ENCODE results near the gene GARIN5A.

GARIN5A gene

GRCh38 chr19:50489461-50490011 is 12.9 kb upstream of the GARIN5A start:
- TF ChIP-seq, protein P1, sequence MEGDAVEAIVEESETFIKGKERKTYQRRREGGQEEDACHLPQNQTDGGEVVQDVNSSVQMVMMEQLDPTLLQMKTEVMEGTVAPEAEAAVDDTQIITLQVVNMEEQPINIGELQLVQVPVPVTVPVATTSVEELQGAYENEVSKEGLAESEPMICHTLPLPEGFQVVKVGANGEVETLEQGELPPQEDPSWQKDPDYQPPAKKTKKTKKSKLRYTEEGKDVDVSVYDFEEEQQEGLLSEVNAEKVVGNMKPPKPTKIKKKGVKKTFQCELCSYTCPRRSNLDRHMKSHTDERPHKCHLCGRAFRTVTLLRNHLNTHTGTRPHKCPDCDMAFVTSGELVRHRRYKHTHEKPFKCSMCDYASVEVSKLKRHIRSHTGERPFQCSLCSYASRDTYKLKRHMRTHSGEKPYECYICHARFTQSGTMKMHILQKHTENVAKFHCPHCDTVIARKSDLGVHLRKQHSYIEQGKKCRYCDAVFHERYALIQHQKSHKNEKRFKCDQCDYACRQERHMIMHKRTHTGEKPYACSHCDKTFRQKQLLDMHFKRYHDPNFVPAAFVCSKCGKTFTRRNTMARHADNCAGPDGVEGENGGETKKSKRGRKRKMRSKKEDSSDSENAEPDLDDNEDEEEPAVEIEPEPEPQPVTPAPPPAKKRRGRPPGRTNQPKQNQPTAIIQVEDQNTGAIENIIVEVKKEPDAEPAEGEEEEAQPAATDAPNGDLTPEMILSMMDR (IDR thresholded peaks at IDR 0.05; ENCODE audit: low read depth, low read length, missing control alignments) = no peak
- DNase-seq (ENCODE audit: low read depth) = no peak
- H3K4me3 ChIP-seq (ENCODE audit: low read depth, low read length) = no peak overlapping the region
- in situ Hi-C loops (cut with HindIII; ENCODE audit: low sequenced_read_pairs) = no loop called here

DNA sequence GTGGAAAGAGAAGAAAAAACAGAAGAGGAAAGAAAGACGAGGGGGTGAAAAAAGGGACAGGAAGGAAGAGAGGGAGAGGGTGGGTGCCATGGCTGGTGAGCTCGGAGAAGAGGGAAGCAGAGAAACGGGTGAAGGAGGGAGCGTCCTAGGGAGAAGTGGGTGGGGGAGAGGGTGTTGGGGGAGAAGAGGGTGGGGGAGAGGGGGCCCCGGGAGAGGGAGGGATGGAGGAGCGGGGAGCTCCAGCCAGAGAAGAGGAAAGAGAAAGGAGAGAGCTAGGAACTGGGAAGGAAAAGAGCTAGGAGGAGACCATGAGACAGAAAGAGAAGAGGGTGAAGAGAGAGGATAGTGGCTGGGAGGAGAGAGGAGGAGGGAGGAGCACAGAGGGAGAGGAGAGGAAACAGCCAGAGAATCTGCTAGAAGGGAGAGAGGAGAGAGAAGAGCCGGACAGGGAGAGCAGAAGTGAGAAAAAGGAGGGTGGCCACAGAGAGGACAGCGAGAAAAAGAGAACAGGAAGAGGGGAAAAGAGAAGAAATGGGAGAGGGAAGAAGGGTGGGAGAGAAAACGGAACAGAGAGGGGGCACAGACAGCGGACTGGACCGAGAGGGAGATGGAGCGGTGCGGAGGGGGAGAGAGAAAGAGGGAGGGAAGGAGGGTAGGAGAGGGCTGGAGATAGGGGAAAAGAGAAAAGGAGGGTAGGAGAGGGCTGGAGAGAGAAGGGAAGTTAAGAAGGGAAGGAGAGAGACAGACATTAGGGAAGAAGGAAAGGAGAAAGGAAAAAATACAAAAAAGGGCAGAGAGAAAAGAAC is 11.9 kb upstream of the GARIN5A start:
- TF ChIP-seq, protein P1 (IDR thresholded peaks at IDR 0.05; ENCODE audit: low read depth, low read length, missing control alignments) = no peak
- in situ Hi-C loops (cut with HindIII; ENCODE audit: low sequenced_read_pairs) = no loop called here
- no peak for DNase-seq (ENCODE audit: low read depth)

GRCh38 chr19:50486823-50487515 is 10.3 kb upstream of the GARIN5A start:
- TF ChIP-seq, protein P1 (IDR thresholded peaks at IDR 0.05; ENCODE audit: low read depth, low read length, missing control alignments) = peak; percentile 50
- H3K4me3 ChIP-seq (ENCODE audit: low read depth, low read length) = no peak overlapping the region
- DNase-seq (ENCODE audit: low read depth) = no peak
- in situ Hi-C loops (cut with HindIII; ENCODE audit: low sequenced_read_pairs) = no loop called here

More for the DNA sequence above, 11.9 kb upstream of the GARIN5A start:
- no peak overlapping the region for H3K4me3 ChIP-seq (ENCODE audit: low read depth, low read length)

GRCh38 chr19:50485284-50485955 is 8.8 kb upstream of the GARIN5A start:
- TF ChIP-seq, protein P1 (IDR thresholded peaks at IDR 0.05; ENCODE audit: low read depth, low read length, missing control alignments) = no peak
- no peak for DNase-seq (ENCODE audit: low read depth)
- H3K4me3 ChIP-seq (ENCODE audit: low read depth, low read length) = no peak overlapping the region
- in situ Hi-C loops (cut with HindIII; ENCODE audit: low sequenced_read_pairs) = no loop called here

DNA sequence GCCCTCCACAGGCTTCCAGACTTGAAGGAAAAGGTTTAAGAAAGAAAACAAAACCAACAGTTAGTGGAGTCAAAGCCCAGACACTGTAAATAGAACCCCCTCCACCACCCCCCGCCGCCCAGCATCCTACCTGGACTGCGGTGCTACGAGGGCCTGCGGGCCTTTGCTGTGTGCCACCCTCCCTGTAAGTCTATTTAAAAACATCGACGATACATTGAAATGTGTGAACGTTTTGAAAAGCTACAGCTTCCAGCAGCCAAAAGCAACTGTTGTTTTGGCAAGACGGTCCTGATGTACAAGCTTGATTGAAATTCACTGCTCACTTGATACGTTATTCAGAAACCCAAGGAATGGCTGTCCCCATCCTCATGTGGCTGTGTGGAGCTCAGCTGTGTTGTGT is 6.3 kb upstream of the GARIN5A start:
- no peak for DNase-seq (ENCODE audit: low read depth)
- TF ChIP-seq, protein P1 (IDR thresholded peaks at IDR 0.05; ENCODE audit: low read depth, low read length, missing control alignments) = no peak
- in situ Hi-C loops (cut with HindIII; ENCODE audit: low sequenced_read_pairs) = no loop called here
- no peak overlapping the region for H3K4me3 ChIP-seq (ENCODE audit: low read depth, low read length)

DNA sequence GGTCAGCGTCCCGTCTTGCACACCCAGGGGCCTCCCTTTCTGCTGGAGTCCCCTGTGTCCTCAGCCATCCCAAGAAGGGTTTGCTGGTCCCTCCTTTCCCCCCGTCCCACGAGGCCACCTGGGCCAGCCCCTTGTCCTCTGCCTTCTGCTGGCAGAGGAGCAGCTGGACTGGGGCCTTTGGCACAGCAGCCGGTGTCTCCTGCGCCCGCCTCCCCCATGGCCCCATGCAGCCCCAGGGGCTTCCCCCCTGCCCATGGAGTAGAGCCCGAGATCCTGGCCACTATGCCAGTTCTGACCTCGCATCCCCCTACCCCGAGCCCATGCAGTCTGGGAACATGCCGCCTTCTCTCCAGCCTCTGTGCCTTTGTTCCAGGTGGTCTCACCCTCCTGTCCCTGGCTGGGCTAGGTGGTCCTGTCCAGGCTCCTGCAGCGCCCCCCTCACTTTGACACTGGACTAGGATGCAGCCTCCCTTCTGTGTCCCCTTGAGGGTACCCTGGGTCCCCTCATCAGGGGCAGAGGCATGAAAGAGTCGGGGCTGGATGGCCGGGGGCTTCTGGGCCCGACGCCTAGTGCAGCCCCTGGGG is 5.7 kb upstream of the GARIN5A start:
- no peak for DNase-seq (ENCODE audit: low read depth)
- in situ Hi-C loops (cut with HindIII; ENCODE audit: low sequenced_read_pairs) = no loop called here
- H3K4me3 ChIP-seq (ENCODE audit: low read depth, low read length) = no peak overlapping the region

More for the DNA sequence above, 5.7 kb upstream of the GARIN5A start:
- TF ChIP-seq, protein P1 (IDR thresholded peaks at IDR 0.05; ENCODE audit: low read depth, low read length, missing control alignments) = no peak
